Mesangial cell (primary cell): ENCODE data around the gene C5orf15. TPM values are rescaled to one million over a fixed set of nuclear protein-coding genes. Genes with fewer than 3 reads are reported as not detected.

Source experiments
- total RNA-seq: library from RNA; depleted of rRNA; stranded (reverse); fragments of >200 nt; gene quantifications from 2 replicates; pipeline ENCODE4 v1.2.3, GENCODE V29; 2015

C5orf15 gene
- total RNA-seq, result 65.3 and 132 TPM in 2 replicates

GRCh38 chr5:133968204-133968980 is at the start of gene C5orf15:
Gene C5orf15 (minus strand): TSS chr5:133968625. CDS start chr5:133968584, 41 bp downstream.

GRCh38 chr5:134004626-134005416 is 36.4 kb upstream of the C5orf15 start, which contains the start of gene VDAC1:
Gene VDAC1 (minus strand): TSS chr5:134004975. CDS start chr5:133993012, 11,963 bp downstream.

Other genes with a start within 250 kb of the C5orf15 start
- gene VDAC1, start 36.4 kb upstream of the C5orf15 start, total RNA-seq, result 175 and 261 TPM in 2 replicates
- gene TCF7, start 146.1 kb upstream of the C5orf15 start, total RNA-seq, result 2.6 and 2.8 TPM in 2 replicates
- 152 and 171 TPM in 2 replicates for gene SKP1, start 208.3 kb upstream of the C5orf15 start, total RNA-seq